Natural killer cell (primary cell): ENCODE data around the gene TARS3. TPM values are rescaled to one million over a fixed set of nuclear protein-coding genes. Genes with fewer than 3 reads are reported as not detected.

ENCODE experiments used
- ATAC-seq, 3 donors: fragments of 150-1000 bp in 2 of 3; fragments of 200-7000 bp in 1 of 3; cut with Tn5 transposase; 1 replicate in 1 of 3; 2 replicates in 2 of 3; pipeline ENCODE4 v1.10.0; 2021; ENCODE audit warnings: mild to moderate bottlenecking in 2 of 3, moderate library complexity in 2 of 3
- DNase-seq, 2 donors: peaks; one replicate each; pipeline versions ENCODE4 v3.0.0 to v3.0.0-alpha.2; 2013 to 2021; ENCODE audit warnings: mixed read lengths in 1 of 2
- H3K27ac ChIP-seq: one replicate; pipeline ENCODE4 v1.5.1; 2013; ENCODE audit warnings: mild to moderate bottlenecking, low read length
- H3K27me3 ChIP-seq: one replicate; pipeline ENCODE4 v1.6.1; 2013; ENCODE audit warnings: low read length; ENCODE audit not compliant: control insufficient read depth, insufficient read depth
- H3K36me3 ChIP-seq: one replicate; pipeline ENCODE4 v1.6.1; 2013; ENCODE audit warnings: low read length; ENCODE audit not compliant: control insufficient read depth, insufficient read depth
- H3K4me1 ChIP-seq: one replicate; pipeline ENCODE4 v1.6.1; 2013; ENCODE audit warnings: low read length; ENCODE audit not compliant: control insufficient read depth, insufficient read depth
- H3K4me3 ChIP-seq: one replicate; pipeline ENCODE4 v1.5.1; 2013; ENCODE audit warnings: low read length
- H3K9me3 ChIP-seq: one replicate; pipeline ENCODE4 v1.6.1; 2013; ENCODE audit warnings: low read length; ENCODE audit not compliant: control insufficient read depth, insufficient read depth
- H3K27ac Mint-ChIP-seq, 2 donors: one replicate each; pipeline ENCODE4 v1.8.0; 2022; ENCODE audit warnings: mild to moderate bottlenecking in 2 of 2, mixed read lengths in 2 of 2, moderate library complexity in 1 of 2
- H3K27me3 Mint-ChIP-seq, 2 donors: one replicate each; pipeline ENCODE4 v1.8.0; 2022; ENCODE audit warnings: low read depth in 2 of 2, mixed read lengths in 2 of 2
- H3K36me3 Mint-ChIP-seq: one replicate; pipeline ENCODE4 v1.8.0; 2022; ENCODE audit warnings: mixed read lengths
- H3K4me1 Mint-ChIP-seq, 2 donors: one replicate each; pipeline ENCODE4 v1.8.0; 2022; ENCODE audit warnings: mixed read lengths in 2 of 2
- H3K4me3 Mint-ChIP-seq: one replicate; pipeline ENCODE4 v1.8.0; 2022; ENCODE audit warnings: mild to moderate bottlenecking, moderate library complexity, mixed read lengths
- H3K9me3 Mint-ChIP-seq, 2 donors: one replicate each; pipeline ENCODE4 v1.8.0; 2022; ENCODE audit warnings: mixed read lengths in 2 of 2
- CTCF ChIP-seq: fragments of 200-600 bp; IDR thresholded peaks from one replicate; pipeline ENCODE4 v1.8.0; 2022; ENCODE audit warnings: antibody characterized with exemption
- WGBS: methylation state at CpG from one replicate; pipeline ENCODE4 v1.1.7; 2013; ENCODE audit warnings: missing lambda C conversion rate; ENCODE audit not compliant: insufficient coverage; 5-methylcytosine and 5-hydroxymethylcytosine counted together
- intact Hi-C: fragments of 100-400 bp; cut with micrococcal nuclease; formaldehyde crosslinking; loops from one replicate; pipeline ENCODE4 v1.14.2; 2022
- total RNA-seq, 4 donors: library from RNA; stranded (reverse); fragments of 120-200 nt in 1 of 4; gene quantifications; one replicate each; pipeline versions ENCODE4 v1.2.3 to v1.2.4, GENCODE V29; 2013 to 2022

Gene TARS3
- total RNA-seq, 3 donors from 2014 or later (not counting 1 experiment from before 2014, with no cell fraction given) = 11.6 to 20.5 (median 12.1) TPM

GRCh38 chr15:101725073-101725472 lies 800 bp upstream of the TARS3 start:
- Histone ChIP-seq H3K36me3 (peaks cover 13% of the 10 kb centered on the region), H3K27me3 (no peaks in the 10 kb centered on the region), H3K4me1 (peaks cover 16% of the 10 kb centered on the region), H3K27ac (peak overlapping the region; percentile 62), H3K9me3 (no peaks in the 10 kb centered on the region), H3K4me3 (no peak overlapping the region)
- Mint-ChIP-seq H3K27me3 (no peaks in the 10 kb centered on the region), H3K36me3 (peaks cover 10% of the 10 kb centered on the region), H3K4me1 (peaks cover 19 to 27% of the 10 kb centered on the region in 2 donors), H3K27ac (peak overlapping the region; percentile 67 to 81), H3K9me3 (no peaks in the 10 kb centered on the region), H3K4me3 (peak overlapping the region; percentile 63)
- no peak for TF ChIP-seq CTCF
- DNase-seq = no peak
- 90% methylated on average over 2 of the region's 2 CpGs for WGBS
- no peak for ATAC-seq
- intact Hi-C loops = no loop called here

GRCh38 chr15:101724675-101725005 lies 367 bp upstream of the TARS3 start:
- Mint-ChIP-seq H3K4me3 (peak overlapping the region; percentile 63), H3K27ac (peak overlapping the region; percentile 67 to 81), H3K4me1 (peaks cover 19 to 23% of the 10 kb centered on the region in 2 donors), H3K27me3 (no peaks in the 10 kb centered on the region), H3K9me3 (no peaks in the 10 kb centered on the region), H3K36me3 (peaks cover 10% of the 10 kb centered on the region)
- peaks cover 16% of the 10 kb centered on the region for H3K36me3 ChIP-seq
- peaks cover 16% of the 10 kb centered on the region for H3K4me1 ChIP-seq
- 34% methylated on average over 8 of the region's 8 CpGs for WGBS
- peak overlapping the region; percentile 14 for H3K4me3 ChIP-seq
- no peaks in the 10 kb centered on the region for H3K9me3 ChIP-seq
- TF ChIP-seq CTCF = no peak
- no peak for DNase-seq
- no peak for ATAC-seq
- intact Hi-C loops = loop anchor here (5.0 kb wide), 1 partner anchor 1122 kb away; the partner anchor contains the start of genes ASB7 and LINS1
- H3K27me3 ChIP-seq = no peaks in the 10 kb centered on the region
- peak overlapping the region; percentile 62 for H3K27ac ChIP-seq

GRCh38 chr15:101723171-101723873 lies 951 bp downstream of the TARS3 start:
- Histone ChIP-seq H3K27ac (peak overlapping the region; percentile 68), H3K4me1 (peaks cover 16% of the 10 kb centered on the region), H3K36me3 (peaks cover 30% of the 10 kb centered on the region), H3K27me3 (no peaks in the 10 kb centered on the region), H3K9me3 (no peaks in the 10 kb centered on the region), H3K4me3 (peak overlapping the region; percentile 42)
- peak in 1 of 2 donors; percentile 51 for DNase-seq
- peak overlapping the region; percentile 77 to 81 for H3K27ac Mint-ChIP-seq
- TF ChIP-seq CTCF = no peak
- H3K4me1 Mint-ChIP-seq = peaks cover 19 to 29% of the 10 kb centered on the region in 2 donors
- H3K9me3 Mint-ChIP-seq = no peaks in the 10 kb centered on the region
- intact Hi-C loops = loop anchor here (2.0 to 5.0 kb wide), 2 partner anchors 71 to 1121 kb away; partner anchors contain the start of genes ASB7, LINS1 and TM2D3
- peak overlapping the region; percentile 82 for H3K4me3 Mint-ChIP-seq
- H3K27me3 Mint-ChIP-seq = no peaks in the 10 kb centered on the region
- no peak for ATAC-seq
- WGBS = 3% methylated on average over 8 of the region's 8 CpGs
- H3K36me3 Mint-ChIP-seq = peaks cover 10% of the 10 kb centered on the region
